SU-DHL-6 (cell line): ENCODE results near the gene C10orf53.
"Not testable (repeated sequence)": the region's sequence is repeated elsewhere in the genome, so short reads cannot be mapped to it uniquely, and the experiment has no call there.

Experiments used
- CTCF ChIP-seq: fragments of 200-600 bp; sonication (generic); IDR thresholded peaks from one replicate; pipeline ENCODE4 v1.5.1; 2017; ENCODE audit warnings: antibody characterized with exemption, mild to moderate bottlenecking, low read length, moderate library complexity; ENCODE audit not compliant: insufficient read depth, poor library complexity, severe bottlenecking
- EZH2phosphoT487 ChIP-seq: fragments of 200-600 bp; sonication (generic), shearing (Covaris generic); conservative IDR thresholded peaks from 2 replicates; pipeline ENCODE4 v1.6.1; 2018; ENCODE audit warnings: mild to moderate bottlenecking, antibody characterized with exemption, low read length, moderate library complexity, mixed read lengths

DNA sequence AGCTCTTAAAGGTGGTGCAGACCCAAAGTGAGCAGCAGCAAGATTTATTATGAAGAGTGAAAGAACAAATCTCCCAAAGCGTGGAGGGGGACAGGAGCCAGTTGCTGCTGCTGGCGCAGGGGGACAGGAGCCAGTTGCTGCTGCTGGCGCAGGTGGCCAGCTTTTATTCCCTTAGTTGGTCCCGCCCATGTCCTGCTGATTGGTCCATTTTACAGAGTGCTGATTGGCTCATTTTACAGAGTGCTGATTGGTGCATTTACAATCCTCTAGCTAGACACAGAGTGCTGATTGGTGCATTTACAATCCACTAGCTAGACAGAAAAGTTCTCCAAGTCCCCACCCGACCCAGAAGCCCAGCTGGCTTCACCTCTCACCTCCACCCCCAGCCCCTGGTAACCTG, 3.0 kb downstream of the C10orf53 start:
- TF ChIP-seq CTCF, EZH2phosphoT487: not testable (repeated sequence)
